GM21723 (cell line): ENCODE measurements around the gene OR8B8.
A peak's percentile ranks its signal among the peaks of the same experiment; 100 is the strongest.
"Not testable (repeated sequence)": the region's sequence is repeated elsewhere in the genome, so short reads cannot be mapped to it uniquely, and the experiment has no call there.

Experiments used
- ATAC-seq: cut with Tn5 transposase; IDR thresholded peaks from one replicate; pipeline ENCODE4 v1.9.1; 2021; ENCODE audit warnings: mild to moderate bottlenecking, moderate library complexity; ENCODE audit not compliant: unreplicated experiment

Gene OR8B8

GRCh38 chr11:124445646-124446150 lies at the start of gene OR8B8:
TSS of gene OR8B8 (minus strand) at chr11:124445696. CDS start at chr11:124441085, 4,611 bp downstream.
- ATAC-seq, result no peak

- ATAC-seq, result no peak
Measured at GRCh38 chr11:124493016-124493655, 47.6 kb upstream of the OR8B8 start.

GRCh38 chr11:124483422-124483821 lies 37.9 kb upstream of the OR8B8 start:
- ATAC-seq, result no peak

- ATAC-seq, result no peak
Measured at GRCh38 chr11:124482362-124483147, 37.1 kb upstream of the OR8B8 start.

GRCh38 chr11:124481365-124482323 lies 36.1 kb upstream of the OR8B8 start:
- peak; percentile 82 for ATAC-seq

- ATAC-seq, result no peak
Measured at GRCh38 chr11:124479561-124479960, 34.1 kb upstream of the OR8B8 start.

GRCh38 chr11:124475265-124475664 lies 29.8 kb upstream of the OR8B8 start:
- ATAC-seq, result no peak

GRCh38 chr11:124474779-124475178 lies 29.3 kb upstream of the OR8B8 start:
- no peak for ATAC-seq

- no peak for ATAC-seq
Measured at GRCh38 chr11:124474079-124474478, 28.6 kb upstream of the OR8B8 start.

- no peak for ATAC-seq
Measured at GRCh38 chr11:124473476-124473875, 28.0 kb upstream of the OR8B8 start.

- no peak for ATAC-seq
Measured at GRCh38 chr11:124470561-124471227, 25.2 kb upstream of the OR8B8 start.

GRCh38 chr11:124467381-124467927 lies 22.0 kb upstream of the OR8B8 start:
- no peak for ATAC-seq

- ATAC-seq, result no peak
Measured at GRCh38 chr11:124465368-124465767, 19.9 kb upstream of the OR8B8 start.

GRCh38 chr11:124463990-124464389 lies 18.5 kb upstream of the OR8B8 start:
- ATAC-seq, result no peak

GRCh38 chr11:124463324-124463723 lies 17.8 kb upstream of the OR8B8 start:
- ATAC-seq, result no peak

GRCh38 chr11:124460459-124460858 lies 15.0 kb upstream of the OR8B8 start:
- no peak for ATAC-seq

GRCh38 chr11:124459379-124459778 lies 13.9 kb upstream of the OR8B8 start:
- ATAC-seq, result not testable (repeated sequence)

- ATAC-seq, result no peak
Measured at GRCh38 chr11:124454552-124454951, 9.1 kb upstream of the OR8B8 start.

- ATAC-seq, result no peak
Measured at GRCh38 chr11:124446916-124447315, 1.4 kb upstream of the OR8B8 start.

GRCh38 chr11:124442847-124443246 lies 2.6 kb downstream of the OR8B8 start:
- no peak for ATAC-seq
